Progenitor cell of endocrine pancreas (in vitro differentiated cells): ENCODE data around the gene ZNF750. TPM values are rescaled to one million over a fixed set of nuclear protein-coding genes. Genes with fewer than 3 reads are reported as not detected.

Experiments used
- DNase-seq: peaks from one replicate; pipeline ENCODE4 v3.0.0; 2021; ENCODE audit warnings: low spot score; ENCODE audit not compliant: unreplicated experiment
- H3K27ac Mint-ChIP-seq: 2 replicates; pipeline ENCODE4 v1.8.0; 2021; ENCODE audit warnings: mild to moderate bottlenecking, moderate library complexity, mixed read lengths
- H3K27me3 Mint-ChIP-seq: 2 replicates; pipeline ENCODE4 v1.8.0; 2021; ENCODE audit warnings: mixed read lengths
- H3K36me3 Mint-ChIP-seq: 2 replicates; pipeline ENCODE4 v1.8.0; 2022; ENCODE audit warnings: mixed read lengths; ENCODE audit not compliant: insufficient read depth
- H3K4me1 Mint-ChIP-seq: 2 replicates; pipeline ENCODE4 v1.8.0; 2021; ENCODE audit warnings: low read depth, mixed read lengths
- H3K4me3 Mint-ChIP-seq: 2 replicates; pipeline ENCODE4 v1.8.0; 2021; ENCODE audit warnings: low read depth, mild to moderate bottlenecking, moderate library complexity, mixed read lengths
- H3K9me3 Mint-ChIP-seq: 2 replicates; pipeline ENCODE4 v1.8.0; 2021; ENCODE audit warnings: low read depth, mixed read lengths
- CTCF ChIP-seq: fragments of 200-600 bp; sonication (generic); IDR thresholded peaks from one replicate; pipeline ENCODE4 v1.5.0; 2021; ENCODE audit warnings: antibody characterized with exemption, mild to moderate bottlenecking; ENCODE audit not compliant: unreplicated experiment
- total RNA-seq: library from RNA; stranded (reverse); gene quantifications from 2 replicates; pipeline ENCODE4 v1.2.1, GENCODE V29; 2021

The ZNF750 gene
- total RNA-seq, 1 donor from 2014 or later: 0.07 TPM

GRCh38 chr17:82861393-82861775 lies 21.6 kb upstream of the ZNF750 start:
- no peak overlapping the region for H3K27ac Mint-ChIP-seq
- DNase-seq: no peak
- H3K9me3 Mint-ChIP-seq: peaks cover 4% of the 10 kb centered on the region
- TF ChIP-seq CTCF: no peak
- peaks cover 4% of the 10 kb centered on the region for H3K36me3 Mint-ChIP-seq
- no peak overlapping the region for H3K4me3 Mint-ChIP-seq
- peaks cover 16% of the 10 kb centered on the region for H3K4me1 Mint-ChIP-seq
- H3K27me3 Mint-ChIP-seq: no peaks in the 10 kb centered on the region

- H3K4me3 Mint-ChIP-seq: no peak overlapping the region
- peaks cover 7% of the 10 kb centered on the region for H3K36me3 Mint-ChIP-seq
- TF ChIP-seq CTCF: no peak
- no peaks in the 10 kb centered on the region for H3K27me3 Mint-ChIP-seq
- H3K4me1 Mint-ChIP-seq: peaks cover 13% of the 10 kb centered on the region
- H3K9me3 Mint-ChIP-seq: peaks cover 4% of the 10 kb centered on the region
- H3K27ac Mint-ChIP-seq: no peak overlapping the region
- no peak for DNase-seq
Measured at GRCh38 chr17:82860606-82861392, 21.0 kb upstream of the ZNF750 start.

GRCh38 chr17:82859431-82860403 lies 19.9 kb upstream of the ZNF750 start:
- Mint-ChIP-seq H3K9me3 (peaks cover 4% of the 10 kb centered on the region), H3K27ac (peak overlapping the region; percentile 68), H3K36me3 (peaks cover 7% of the 10 kb centered on the region), H3K27me3 (no peaks in the 10 kb centered on the region), H3K4me3 (no peak overlapping the region), H3K4me1 (peaks cover 13% of the 10 kb centered on the region)
- no peak for DNase-seq
- no peak for TF ChIP-seq CTCF

GRCh38 chr17:82858376-82859126 lies 18.7 kb upstream of the ZNF750 start:
- peak overlapping the region; percentile 82 for H3K27ac Mint-ChIP-seq
- H3K4me1 Mint-ChIP-seq: peaks cover 13% of the 10 kb centered on the region
- no peak overlapping the region for H3K4me3 Mint-ChIP-seq
- DNase-seq: no peak
- peaks cover 9% of the 10 kb centered on the region for H3K36me3 Mint-ChIP-seq
- peaks cover 4% of the 10 kb centered on the region for H3K9me3 Mint-ChIP-seq
- no peak for TF ChIP-seq CTCF
- no peaks in the 10 kb centered on the region for H3K27me3 Mint-ChIP-seq

GRCh38 chr17:82856361-82856760 lies 16.5 kb upstream of the ZNF750 start:
- no peaks in the 10 kb centered on the region for H3K27me3 Mint-ChIP-seq

More at GRCh38 chr17:82856361-82856760, 16.5 kb upstream of the ZNF750 start:
- Mint-ChIP-seq H3K9me3 (peaks cover 4% of the 10 kb centered on the region), H3K36me3 (peaks cover 9% of the 10 kb centered on the region), H3K4me3 (no peak overlapping the region), H3K27ac (no peak overlapping the region), H3K4me1 (peaks cover 6% of the 10 kb centered on the region)
- no peak for TF ChIP-seq CTCF
- DNase-seq: no peak
